B cell (primary cell): ENCODE data around the gene ABCA6. TPM values are rescaled to one million over a fixed set of nuclear protein-coding genes. Genes with fewer than 3 reads are reported as not detected.

Experiments
- ATAC-seq: fragments of 200-7000 bp; cut with Tn5 transposase; one replicate; pipeline ENCODE4 v1.10.0; 2021; ENCODE audit warnings: low read depth, mild to moderate bottlenecking, moderate number of reproducible peaks, moderate library complexity
- CTCF ChIA-PET: fragments of 350-600 bp; sonication (Branson Sonifier 250); formaldehyde crosslinking; loops from one replicate; lab custom pipeline; 2021; ENCODE audit warnings: antibody characterized with exemption, inconsistent platforms; lab: Charles Lee
- POLR2A ChIA-PET: fragments of 350-600 bp; sonication (Branson Sonifier 250); formaldehyde crosslinking; loops from one replicate; lab custom pipeline; 2021; ENCODE audit warnings: antibody characterized with exemption; lab: Charles Lee
- DNase-seq: peaks from one replicate; pipeline ENCODE4 v3.0.0; 2013
- H2AFZ ChIP-seq: 2 replicates; pipeline ENCODE4 v1.6.1; 2012; ENCODE audit warnings: mild to moderate bottlenecking, low read depth, low read length; ENCODE audit not compliant: insufficient read depth, poor library complexity, severe bottlenecking
- H3K27ac ChIP-seq, 2 donors: 1 replicate in 1 of 2; 2 replicates in 1 of 2; pipeline ENCODE4 v1.5.1; 2012 to 2013; ENCODE audit warnings: low read length in 2 of 2, mild to moderate bottlenecking in 2 of 2, moderate library complexity in 1 of 2
- H3K27me3 ChIP-seq, 4 experiments: fragments of 200-600 bp in 1 of 4; sonication (generic) in 1 of 4; replicated peaks in 1 of 4; 1 replicate in 2 of 4; 2 replicates in 2 of 4; pipeline versions ENCODE4 v1.6.1 to v1.7.0; 2013 to 2016; ENCODE audit warnings: low read length in 3 of 4, mild to moderate bottlenecking in 2 of 4, mixed read lengths in 1 of 4, moderate library complexity in 1 of 4; ENCODE audit not compliant: insufficient read depth in 4 of 4, control insufficient read depth in 3 of 4; ENCODE audit errors: control extremely low read depth in 1 of 4
- H3K36me3 ChIP-seq, 2 experiments: replicated peaks in 1 of 2; 1 replicate in 1 of 2; 2 replicates in 1 of 2; pipeline versions ENCODE4 v1.6.1 to v1.7.1; 2013; ENCODE audit warnings: low read length in 1 of 2; ENCODE audit not compliant: insufficient read depth in 2 of 2, control insufficient read depth in 1 of 2; ENCODE audit errors: control extremely low read depth in 1 of 2, extremely low read depth in 1 of 2
- H3K4me1 ChIP-seq, 2 donors: fragments of 200-600 bp in 1 of 2; sonication (generic) in 1 of 2; 1 replicate in 1 of 2; 2 replicates in 1 of 2; pipeline versions ENCODE4 v1.5.1 to v1.6.1; 2013 to 2017; ENCODE audit warnings: low read length in 2 of 2; ENCODE audit not compliant: control insufficient read depth in 2 of 2, insufficient read depth in 2 of 2
- H3K4me2 ChIP-seq: replicated peaks from 2 replicates; pipeline ENCODE3; 2012; ENCODE audit warnings: mild to moderate bottlenecking, low read depth, low read length; ENCODE audit not compliant: poor library complexity, severe bottlenecking
- H3K4me3 ChIP-seq, 5 experiments: fragments of 200-600 bp in 1 of 5; sonication (generic) in 1 of 5; 1 replicate in 3 of 5; 2 replicates in 2 of 5; pipeline versions ENCODE4 v1.5.1 to v1.7.0; 2011 to 2016; ENCODE audit warnings: low read length in 4 of 5, mild to moderate bottlenecking in 4 of 5, low read depth in 2 of 5, control low read depth in 1 of 5, moderate library complexity in 1 of 5; ENCODE audit not compliant: insufficient read depth in 1 of 5; ENCODE audit errors: control extremely low read depth in 1 of 5, extremely low read depth in 1 of 5
- H3K79me2 ChIP-seq: fragments of 200-600 bp; sonication (generic); one replicate; pipeline ENCODE4 v1.6.0; 2016; ENCODE audit warnings: low read length; ENCODE audit not compliant: control insufficient read depth, insufficient read depth
- H3K9ac ChIP-seq: fragments of 200-600 bp; sonication (generic); 2 replicates; pipeline ENCODE4 v1.6.1; 2017; ENCODE audit warnings: mild to moderate bottlenecking, low read length, moderate library complexity
- H3K9me3 ChIP-seq, 3 donors: one replicate each; pipeline versions ENCODE4 v1.6.1 to v1.7.1; 2013; ENCODE audit warnings: low read length in 2 of 3; ENCODE audit not compliant: control insufficient read depth in 2 of 3, insufficient read depth in 1 of 3; ENCODE audit errors: control extremely low read depth in 1 of 3
- H4K20me1 ChIP-seq: 2 replicates; pipeline ENCODE4 v1.6.0; 2012; ENCODE audit warnings: mild to moderate bottlenecking, low read length; ENCODE audit not compliant: insufficient read depth, control insufficient read depth, poor library complexity, severe bottlenecking
- H3K27ac Mint-ChIP-seq: one replicate; pipeline ENCODE4 v1.8.0; 2021; ENCODE audit warnings: mixed read lengths
- H3K27me3 Mint-ChIP-seq: one replicate; pipeline ENCODE4 v1.8.0; 2021; ENCODE audit warnings: mixed read lengths
- H3K4me1 Mint-ChIP-seq: one replicate; pipeline ENCODE4 v1.8.0; 2021; ENCODE audit warnings: mixed read lengths
- H3K4me3 Mint-ChIP-seq: one replicate; pipeline ENCODE4 v1.8.0; 2021; ENCODE audit warnings: mixed read lengths
- H3K9me3 Mint-ChIP-seq: one replicate; pipeline ENCODE4 v1.8.0; 2022; ENCODE audit warnings: mixed read lengths; ENCODE audit not compliant: insufficient read depth
- EZH2 ChIP-seq: IDR thresholded peaks from 2 replicates; pipeline ENCODE4 v1.6.1; 2012; ENCODE audit warnings: borderline replicate concordance, low read depth, mild to moderate bottlenecking, moderate library complexity, low read length; ENCODE audit not compliant: insufficient read depth, poor library complexity, severe bottlenecking
- WGBS: methylation state at CpG from one replicate; pipeline ENCODE4 v1.1.5; 2013; ENCODE audit warnings: missing lambda C conversion rate; ENCODE audit not compliant: insufficient coverage; 5-methylcytosine and 5-hydroxymethylcytosine counted together
- intact Hi-C: fragments of 100-400 bp; cut with micrococcal nuclease; formaldehyde crosslinking; loops from one replicate; pipeline ENCODE4 v1.10.0; 2022
- polyA plus RNA-seq: library from polyadenylated mRNA; depleted of rRNA; stranded (reverse); fragments of >200 nt; gene quantifications from 2 replicates; pipeline ENCODE4 v1.2.3, GENCODE V29; 2012
- total RNA-seq, 2 donors: library from RNA; stranded (reverse); fragments of 120-200 nt in 1 of 2; gene quantifications; 1 replicate in 1 of 2; 2 replicates in 1 of 2; pipeline versions ENCODE4 v1.2.3 to v1.2.4, GENCODE V29; 2013 to 2022
- TF ChIP-seq, protein P1 (sequence below): fragments of 200-600 bp; IDR thresholded peaks from one replicate; pipeline ENCODE4 v1.8.0; 2022; ENCODE audit warnings: antibody characterized with exemption, mild to moderate bottlenecking

ABCA6 gene
- total and polyA plus RNA-seq, 2 donors (not counting 1 experiment from before 2014, with no cell fraction given) = 0.18 to 1.4 TPM

DNA sequence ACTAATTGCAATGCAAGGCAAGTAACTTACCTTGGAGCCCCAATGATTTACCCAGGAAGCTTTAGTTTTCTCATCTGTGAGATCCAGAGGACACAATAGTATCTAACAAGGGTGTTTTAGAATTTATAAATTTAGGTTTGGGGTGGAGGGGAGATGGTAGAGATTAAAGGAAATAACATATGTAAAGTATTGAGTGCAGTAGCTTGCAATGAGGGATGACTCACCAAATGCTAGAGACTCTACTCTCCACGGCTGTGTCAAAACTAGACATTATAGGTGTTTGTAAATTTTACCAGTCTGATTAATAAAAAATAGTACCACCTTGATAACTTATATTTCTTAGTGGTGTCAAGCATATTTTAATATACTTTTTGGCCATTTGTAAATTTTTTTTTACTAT is 77.2 kb downstream of the ABCA6 start:
- H3K4me1 Mint-ChIP-seq = peaks cover 34% of the 10 kb centered on the region
- DNase-seq (no peak), ATAC-seq (no peak)
- no peaks in the 10 kb centered on the region for H3K27me3 ChIP-seq
- H3K36me3 ChIP-seq = no peaks in the 10 kb centered on the region
- H2AFZ ChIP-seq = no peak overlapping the region
- H3K9ac ChIP-seq = no peak overlapping the region
- H3K27ac ChIP-seq = no peak overlapping the region
- H4K20me1 ChIP-seq = no peaks in the 10 kb centered on the region
- ChIA-PET POLR2A (no interaction called here), CTCF (no interaction called here)
- TF ChIP-seq, protein P1, sequence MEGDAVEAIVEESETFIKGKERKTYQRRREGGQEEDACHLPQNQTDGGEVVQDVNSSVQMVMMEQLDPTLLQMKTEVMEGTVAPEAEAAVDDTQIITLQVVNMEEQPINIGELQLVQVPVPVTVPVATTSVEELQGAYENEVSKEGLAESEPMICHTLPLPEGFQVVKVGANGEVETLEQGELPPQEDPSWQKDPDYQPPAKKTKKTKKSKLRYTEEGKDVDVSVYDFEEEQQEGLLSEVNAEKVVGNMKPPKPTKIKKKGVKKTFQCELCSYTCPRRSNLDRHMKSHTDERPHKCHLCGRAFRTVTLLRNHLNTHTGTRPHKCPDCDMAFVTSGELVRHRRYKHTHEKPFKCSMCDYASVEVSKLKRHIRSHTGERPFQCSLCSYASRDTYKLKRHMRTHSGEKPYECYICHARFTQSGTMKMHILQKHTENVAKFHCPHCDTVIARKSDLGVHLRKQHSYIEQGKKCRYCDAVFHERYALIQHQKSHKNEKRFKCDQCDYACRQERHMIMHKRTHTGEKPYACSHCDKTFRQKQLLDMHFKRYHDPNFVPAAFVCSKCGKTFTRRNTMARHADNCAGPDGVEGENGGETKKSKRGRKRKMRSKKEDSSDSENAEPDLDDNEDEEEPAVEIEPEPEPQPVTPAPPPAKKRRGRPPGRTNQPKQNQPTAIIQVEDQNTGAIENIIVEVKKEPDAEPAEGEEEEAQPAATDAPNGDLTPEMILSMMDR = no peak
- no peak for TF ChIP-seq EZH2
- no peaks in the 10 kb centered on the region for H3K9me3 Mint-ChIP-seq
- H3K27me3 Mint-ChIP-seq = no peaks in the 10 kb centered on the region
- no peak overlapping the region for H3K4me3 Mint-ChIP-seq
- H3K27ac Mint-ChIP-seq = no peak overlapping the region
- H3K4me1 ChIP-seq = peaks cover 5 to 9% of the 10 kb centered on the region in 2 donors
- H3K4me3 ChIP-seq = no peak overlapping the region
- H3K4me2 ChIP-seq = no peak overlapping the region
- no CpG with 5 or more reads among the region's 1 CpG for WGBS
- H3K79me2 ChIP-seq = no peaks in the 10 kb centered on the region
- no peaks in the 10 kb centered on the region for H3K9me3 ChIP-seq
- intact Hi-C loops = no loop called here

- Histone ChIP-seq H3K4me2 (no peak overlapping the region), H3K27me3 (no peaks in the 10 kb centered on the region), H3K4me3 (no peak overlapping the region), H3K36me3 (no peaks in the 10 kb centered on the region), H3K9ac (no peak overlapping the region), H3K27ac (no peak overlapping the region), H3K79me2 (no peaks in the 10 kb centered on the region), H3K4me1 (peaks cover 5 to 9% of the 10 kb centered on the region in 2 donors), H3K9me3 (no peaks in the 10 kb centered on the region), H2AFZ (no peak overlapping the region), H4K20me1 (no peaks in the 10 kb centered on the region)
- H3K4me1 Mint-ChIP-seq = peaks cover 31% of the 10 kb centered on the region
- TF ChIP-seq, protein P1 = no peak
- no peak for TF ChIP-seq EZH2
- no CpG with 5 or more reads among the region's 2 CpGs for WGBS
- CTCF ChIA-PET = no interaction called here
- no peak overlapping the region for H3K4me3 Mint-ChIP-seq
- no peak for DNase-seq
- H3K27ac Mint-ChIP-seq = no peak overlapping the region
- ATAC-seq = no peak
- no peaks in the 10 kb centered on the region for H3K9me3 Mint-ChIP-seq
- H3K27me3 Mint-ChIP-seq = no peaks in the 10 kb centered on the region
- POLR2A ChIA-PET = no interaction called here
- intact Hi-C loops = no loop called here
Measured at GRCh38 chr17:69064001-69064400, 77.7 kb downstream of the ABCA6 start.
